Prostate gland (tissue), 2 donors: Measurements from ENCODE around the gene FAM193A.

Experiments
- POLR2A ChIP-seq: fragments of 450-650 bp; IDR thresholded peaks from one replicate; pipeline ENCODE4 v1.6.1; 2016; ENCODE audit warnings: antibody characterized with exemption, mild to moderate bottlenecking
- POLR2AphosphoS5 ChIP-seq: sonication (generic); formaldehyde crosslinking; IDR thresholded peaks from one replicate; pipeline ENCODE4 v1.6.1; 2017; ENCODE audit warnings: antibody characterized with exemption
- TF ChIP-seq, protein P1 (sequence below), 4 experiments: fragments of 200-600 bp in 2 of 4; fragments of 450-650 bp in 2 of 4; sonication (generic) in 2 of 4; IDR thresholded peaks; 1 replicate in 3 of 4; 2 replicates in 1 of 4; pipeline ENCODE4 v1.5.1; 2016 to 2019; ENCODE audit warnings: antibody characterized with exemption in 4 of 4, mild to moderate bottlenecking in 2 of 4, moderate library complexity in 2 of 4

DNA sequence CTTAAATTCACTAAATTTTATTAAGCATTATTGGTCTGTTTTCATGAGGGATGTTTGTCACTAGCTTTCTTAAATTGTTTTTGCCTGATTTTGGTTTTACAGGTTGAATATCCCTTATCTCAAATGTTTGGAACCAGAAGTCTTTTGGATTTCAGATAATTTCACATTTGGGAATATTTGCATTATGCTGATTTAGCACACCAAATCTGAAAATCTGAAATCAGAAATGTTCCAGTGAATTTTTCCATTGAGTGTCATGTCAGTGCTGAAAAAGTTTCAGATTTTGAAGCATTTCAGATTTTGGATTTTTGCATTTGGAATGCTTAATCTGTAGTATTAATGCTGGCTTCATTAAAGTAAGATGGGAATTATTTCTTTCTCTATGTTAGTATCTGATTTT is 14.7 kb downstream of the FAM193A start:
- TF ChIP-seq, protein P1, sequence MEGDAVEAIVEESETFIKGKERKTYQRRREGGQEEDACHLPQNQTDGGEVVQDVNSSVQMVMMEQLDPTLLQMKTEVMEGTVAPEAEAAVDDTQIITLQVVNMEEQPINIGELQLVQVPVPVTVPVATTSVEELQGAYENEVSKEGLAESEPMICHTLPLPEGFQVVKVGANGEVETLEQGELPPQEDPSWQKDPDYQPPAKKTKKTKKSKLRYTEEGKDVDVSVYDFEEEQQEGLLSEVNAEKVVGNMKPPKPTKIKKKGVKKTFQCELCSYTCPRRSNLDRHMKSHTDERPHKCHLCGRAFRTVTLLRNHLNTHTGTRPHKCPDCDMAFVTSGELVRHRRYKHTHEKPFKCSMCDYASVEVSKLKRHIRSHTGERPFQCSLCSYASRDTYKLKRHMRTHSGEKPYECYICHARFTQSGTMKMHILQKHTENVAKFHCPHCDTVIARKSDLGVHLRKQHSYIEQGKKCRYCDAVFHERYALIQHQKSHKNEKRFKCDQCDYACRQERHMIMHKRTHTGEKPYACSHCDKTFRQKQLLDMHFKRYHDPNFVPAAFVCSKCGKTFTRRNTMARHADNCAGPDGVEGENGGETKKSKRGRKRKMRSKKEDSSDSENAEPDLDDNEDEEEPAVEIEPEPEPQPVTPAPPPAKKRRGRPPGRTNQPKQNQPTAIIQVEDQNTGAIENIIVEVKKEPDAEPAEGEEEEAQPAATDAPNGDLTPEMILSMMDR (IDR thresholded peaks at IDR 0.05) = no peak
- TF ChIP-seq POLR2AphosphoS5 = no peak
- no peak for TF ChIP-seq POLR2A
